Cardiac muscle cell (in vitro differentiated cells and primary cell): ENCODE data around the gene IRF8. TPM values are rescaled to one million over a fixed set of nuclear protein-coding genes. Genes with fewer than 3 reads are reported as not detected.
"Not testable (repeated sequence)": the region's sequence is repeated elsewhere in the genome, so short reads cannot be mapped to it uniquely, and the experiment has no call there.

ENCODE experiments used
- DNase-seq, 2 donors: peaks; one replicate each; pipeline versions ENCODE4 v3.0.0 to v3.0.0-alpha.2; 2010 to 2017; ENCODE audit warnings: low read depth in 1 of 2, low spot score in 1 of 2
- H3K27ac ChIP-seq: fragments of 200-600 bp; sonication (generic); 2 replicates; pipeline ENCODE4 v1.5.1; 2016
- H3K27me3 ChIP-seq: fragments of 200-600 bp; sonication (generic); 2 replicates; pipeline ENCODE4 v1.6.0; 2016; ENCODE audit warnings: control low read depth
- H3K36me3 ChIP-seq: fragments of 200-600 bp; sonication (generic); 2 replicates; pipeline ENCODE4 v1.5.1; 2016; ENCODE audit warnings: control low read depth
- H3K4me1 ChIP-seq: fragments of 200-600 bp; sonication (generic); 2 replicates; pipeline ENCODE4 v1.8.1; 2017; ENCODE audit warnings: low read depth, mild to moderate bottlenecking, mixed run types
- H3K4me3 ChIP-seq: fragments of 200-600 bp; sonication (generic); 2 replicates; pipeline ENCODE4 v1.5.1; 2016; ENCODE audit warnings: mild to moderate bottlenecking
- H3K9me3 ChIP-seq: fragments of 200-600 bp; sonication (generic); 2 replicates; pipeline ENCODE4 v1.5.1; 2017; ENCODE audit warnings: low read depth, mild to moderate bottlenecking, control low read depth
- polyA plus RNA-seq: library from polyadenylated mRNA; unstranded; fragments of >200 nt; fragmentation: Nextera tagmentation; extraction: Ambion mirVana; gene quantifications from 2 replicates; pipeline ENCODE4 v1.2.1, GENCODE V29; 2016
- total RNA-seq: library from RNA; depleted of rRNA; stranded (reverse); fragments of >200 nt; gene quantifications from 2 replicates; pipeline ENCODE4 v1.2.3, GENCODE V29; 2016
- TF ChIP-seq, protein P1 (sequence below): IDR thresholded peaks from 2 replicates; pipeline ENCODE4 v1.5.1; 2012; ENCODE audit warnings: low read depth, mild to moderate bottlenecking, low read length

IRF8 gene
- total and polyA plus RNA-seq, 2 experiments from 2014 or later: 1.7 to 12.8 TPM

DNA sequence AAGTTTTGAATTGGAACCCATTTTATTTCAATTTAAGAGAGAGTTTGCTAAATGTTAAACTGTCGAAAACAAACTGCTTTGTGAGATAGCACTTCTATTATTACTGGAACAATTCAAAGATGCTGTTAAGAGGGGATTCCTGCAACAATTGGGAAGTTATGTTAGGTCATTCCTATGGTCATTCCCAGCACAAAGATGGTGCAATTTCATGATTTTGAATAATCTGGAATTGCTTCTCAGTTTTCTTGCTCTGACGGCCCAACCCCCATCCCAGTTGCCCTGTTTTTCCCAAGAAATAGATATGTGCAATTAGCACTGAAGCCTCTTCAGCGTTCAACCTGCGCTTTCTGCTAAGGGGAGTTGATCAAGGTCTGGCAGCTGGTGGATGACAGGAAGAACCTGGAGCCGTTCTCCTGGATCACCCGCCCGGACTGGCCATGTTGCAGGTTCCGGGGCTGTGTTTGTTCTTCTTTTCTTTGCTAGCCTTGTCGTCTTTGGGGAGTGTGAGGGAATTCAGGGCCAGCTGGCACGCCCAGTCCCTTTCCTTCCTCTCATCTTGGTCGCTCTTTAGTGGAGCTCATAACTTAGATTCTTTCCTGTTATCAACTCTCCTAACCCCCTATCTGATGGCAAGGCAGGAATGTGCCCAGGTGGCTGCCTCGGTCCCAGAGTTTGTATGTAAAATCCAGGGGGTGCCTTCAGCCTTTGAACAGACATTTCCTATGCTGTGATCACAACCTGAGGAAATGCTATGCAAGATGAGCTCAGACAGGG lies 29.0 kb upstream of the IRF8 start:
- Histone ChIP-seq H3K27me3 (no peaks in the 10 kb centered on the region), H3K27ac (no peak overlapping the region), H3K4me3 (no peak overlapping the region), H3K36me3 (no peaks in the 10 kb centered on the region), H3K9me3 (no peaks in the 10 kb centered on the region), H3K4me1 (peaks cover 4% of the 10 kb centered on the region)
- DNase-seq: peak in 1 of 2 donors; percentile 24
- TF ChIP-seq, protein P1, sequence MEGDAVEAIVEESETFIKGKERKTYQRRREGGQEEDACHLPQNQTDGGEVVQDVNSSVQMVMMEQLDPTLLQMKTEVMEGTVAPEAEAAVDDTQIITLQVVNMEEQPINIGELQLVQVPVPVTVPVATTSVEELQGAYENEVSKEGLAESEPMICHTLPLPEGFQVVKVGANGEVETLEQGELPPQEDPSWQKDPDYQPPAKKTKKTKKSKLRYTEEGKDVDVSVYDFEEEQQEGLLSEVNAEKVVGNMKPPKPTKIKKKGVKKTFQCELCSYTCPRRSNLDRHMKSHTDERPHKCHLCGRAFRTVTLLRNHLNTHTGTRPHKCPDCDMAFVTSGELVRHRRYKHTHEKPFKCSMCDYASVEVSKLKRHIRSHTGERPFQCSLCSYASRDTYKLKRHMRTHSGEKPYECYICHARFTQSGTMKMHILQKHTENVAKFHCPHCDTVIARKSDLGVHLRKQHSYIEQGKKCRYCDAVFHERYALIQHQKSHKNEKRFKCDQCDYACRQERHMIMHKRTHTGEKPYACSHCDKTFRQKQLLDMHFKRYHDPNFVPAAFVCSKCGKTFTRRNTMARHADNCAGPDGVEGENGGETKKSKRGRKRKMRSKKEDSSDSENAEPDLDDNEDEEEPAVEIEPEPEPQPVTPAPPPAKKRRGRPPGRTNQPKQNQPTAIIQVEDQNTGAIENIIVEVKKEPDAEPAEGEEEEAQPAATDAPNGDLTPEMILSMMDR: no peak

DNA sequence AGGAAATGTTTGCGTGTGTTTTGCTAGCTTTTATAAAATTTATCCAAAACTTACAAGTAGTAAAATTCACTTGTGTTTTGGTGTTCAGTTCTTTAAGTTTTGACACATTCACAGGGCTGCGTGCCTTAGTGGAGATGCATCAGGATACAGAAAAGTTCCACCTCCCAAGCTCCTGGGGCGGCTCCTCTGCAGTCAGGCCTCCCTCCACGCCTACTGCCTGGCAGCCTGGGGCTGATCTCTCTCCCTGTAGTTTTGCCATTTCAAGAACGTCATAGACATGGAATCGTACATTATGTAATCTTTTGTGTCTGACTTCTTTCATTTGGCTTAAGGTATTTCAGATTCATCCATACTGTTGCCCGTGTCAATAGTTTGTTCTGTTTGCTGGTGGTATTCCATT lies 27.2 kb upstream of the IRF8 start:
- no peak for DNase-seq
- no peak overlapping the region for H3K4me3 ChIP-seq
- H3K27ac ChIP-seq: no peak overlapping the region
- no peaks in the 10 kb centered on the region for H3K9me3 ChIP-seq
- TF ChIP-seq, protein P1: no peak
- H3K27me3 ChIP-seq: no peaks in the 10 kb centered on the region
- H3K4me1 ChIP-seq: peaks cover 4% of the 10 kb centered on the region
- no peaks in the 10 kb centered on the region for H3K36me3 ChIP-seq

DNA sequence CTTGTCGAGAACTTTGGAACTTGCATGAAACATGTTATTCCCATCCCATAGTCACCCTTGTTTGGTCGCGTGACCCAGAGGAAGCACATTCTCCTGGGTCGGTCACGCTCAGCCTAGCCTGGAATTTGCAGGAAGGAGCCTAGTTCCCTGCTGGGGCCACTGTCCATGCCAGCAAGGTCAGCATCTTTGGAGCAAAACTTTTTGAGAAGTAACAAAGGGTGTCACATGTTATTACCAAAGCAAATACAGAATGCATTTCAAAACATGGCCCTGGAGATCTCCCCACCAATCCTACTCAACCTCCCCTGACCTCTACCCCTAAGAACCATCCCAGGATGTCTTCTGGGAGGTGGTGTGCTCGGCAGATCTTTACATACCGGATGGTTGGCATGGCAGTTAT lies 26.2 kb upstream of the IRF8 start:
- Histone ChIP-seq H3K4me1 (peaks cover 4% of the 10 kb centered on the region), H3K4me3 (no peak overlapping the region), H3K27me3 (no peaks in the 10 kb centered on the region), H3K27ac (no peak overlapping the region), H3K9me3 (no peaks in the 10 kb centered on the region), H3K36me3 (no peaks in the 10 kb centered on the region)
- TF ChIP-seq, protein P1: no peak
- DNase-seq: no peak

DNA sequence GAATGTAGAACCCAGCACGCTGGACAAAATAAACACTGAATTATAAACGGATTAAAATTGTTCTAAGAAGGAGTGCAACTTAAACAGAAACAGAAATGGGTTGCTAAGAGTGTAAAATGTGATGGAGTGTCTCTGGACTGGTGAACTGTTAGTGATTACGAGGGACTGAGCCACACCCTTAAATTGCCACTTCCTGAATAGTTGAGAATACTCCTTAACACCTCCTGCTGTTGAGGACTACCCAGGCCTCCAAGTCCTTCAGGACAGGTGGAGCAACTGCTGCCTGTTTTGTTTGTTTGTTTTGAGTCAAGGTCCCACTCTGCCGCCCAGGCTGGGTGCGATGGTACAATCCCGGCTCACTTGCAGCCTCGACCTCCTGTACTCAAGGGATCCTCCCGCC lies 25.8 kb upstream of the IRF8 start:
- TF ChIP-seq, protein P1: no peak
- Histone ChIP-seq H3K4me3 (no peak overlapping the region), H3K36me3 (no peaks in the 10 kb centered on the region), H3K27me3 (no peaks in the 10 kb centered on the region), H3K27ac (no peak overlapping the region), H3K4me1 (peaks cover 4% of the 10 kb centered on the region), H3K9me3 (no peaks in the 10 kb centered on the region)
- DNase-seq: no peak

DNA sequence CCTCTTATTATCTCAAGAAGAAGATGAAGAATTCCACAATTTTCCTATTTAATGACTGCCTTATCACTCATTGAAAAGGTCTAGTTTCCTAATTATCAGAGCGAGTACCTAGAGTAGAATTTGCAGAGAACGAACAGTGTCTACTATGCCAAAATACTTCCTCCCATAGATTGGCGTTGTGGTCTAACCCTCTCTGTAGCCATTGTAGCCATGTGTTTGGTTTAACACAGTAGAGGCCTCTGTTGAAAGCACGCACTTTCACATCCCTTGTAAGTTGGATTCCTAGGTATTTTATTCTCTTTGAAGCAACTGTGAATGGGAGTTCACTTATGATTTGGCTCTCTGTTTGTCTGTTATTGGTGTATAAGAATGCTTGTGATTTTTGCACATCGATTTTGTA lies 24.9 kb upstream of the IRF8 start:
- not testable (repeated sequence) for H3K27me3 ChIP-seq, H3K4me1 ChIP-seq, DNase-seq, H3K9me3 ChIP-seq, H3K4me3 ChIP-seq, H3K36me3 ChIP-seq, H3K27ac ChIP-seq

DNA sequence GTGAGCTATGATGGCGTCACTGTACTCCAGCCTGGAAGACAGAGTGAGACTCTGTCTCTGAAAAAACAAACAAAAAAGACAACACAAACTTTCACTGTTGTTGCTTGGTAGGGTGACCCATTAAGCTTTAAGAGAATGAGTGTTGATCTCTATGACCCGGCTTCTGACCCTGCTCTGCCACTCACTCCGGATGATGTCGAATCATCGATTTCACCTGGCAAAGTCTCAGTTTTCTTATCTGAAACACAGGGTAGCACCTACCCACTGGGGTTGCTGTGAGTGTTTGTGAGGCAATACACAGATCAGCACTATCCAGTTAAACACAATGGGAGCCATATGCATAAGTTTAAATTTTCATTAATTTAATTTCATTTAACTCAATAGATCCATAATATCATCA lies 20.6 kb upstream of the IRF8 start:
- Histone ChIP-seq H3K4me3 (no peak overlapping the region), H3K9me3 (no peaks in the 10 kb centered on the region), H3K36me3 (no peaks in the 10 kb centered on the region), H3K27me3 (peaks cover 13% of the 10 kb centered on the region), H3K4me1 (no peaks in the 10 kb centered on the region), H3K27ac (no peak overlapping the region)
- TF ChIP-seq, protein P1: no peak
- DNase-seq: no peak
